Measurements from ENCODE around the gene CNGB1. TPM values are rescaled to one million over a fixed set of nuclear protein-coding genes. Genes with fewer than 3 reads are reported as not detected.

Gene CNGB1
- total and polyA plus RNA-seq, 8 donors, result 0.03 to 0.43 (median 0.05) TPM; not detected in 3

GRCh38 chr16:57995721-57996405, 24.9 kb upstream of the CNGB1 start:
- ATAC-seq (no peak), DNase-seq (no peak), FAIRE-seq (no peak)
- intact Hi-C loops (cut with DNase I), result loop anchor here in 1 of 3 donors (5.0 to 10.0 kb wide), 2 partner anchors 244 to 411 kb away; no protein-coding TSS in a partner anchor
- 87 to 91% methylated on average over 18 of the region's 18 CpGs for WGBS, 2 donors
- no peaks in the 10 kb centered on the region for H3K9me3 ChIP-seq
- peaks cover 10 to 27% (median 19%) of the 10 kb centered on the region in 3 donors for H3K4me1 ChIP-seq
- peaks cover 8 to 22% (median 13%) of the 10 kb centered on the region in 3 donors for H3K36me3 ChIP-seq
- H3K4me3 ChIP-seq, result no peak overlapping the region
- H3K27ac ChIP-seq, result no peak overlapping the region
- H3K27me3 ChIP-seq, result no peaks in the 10 kb centered on the region
- TF ChIP-seq, protein P1, sequence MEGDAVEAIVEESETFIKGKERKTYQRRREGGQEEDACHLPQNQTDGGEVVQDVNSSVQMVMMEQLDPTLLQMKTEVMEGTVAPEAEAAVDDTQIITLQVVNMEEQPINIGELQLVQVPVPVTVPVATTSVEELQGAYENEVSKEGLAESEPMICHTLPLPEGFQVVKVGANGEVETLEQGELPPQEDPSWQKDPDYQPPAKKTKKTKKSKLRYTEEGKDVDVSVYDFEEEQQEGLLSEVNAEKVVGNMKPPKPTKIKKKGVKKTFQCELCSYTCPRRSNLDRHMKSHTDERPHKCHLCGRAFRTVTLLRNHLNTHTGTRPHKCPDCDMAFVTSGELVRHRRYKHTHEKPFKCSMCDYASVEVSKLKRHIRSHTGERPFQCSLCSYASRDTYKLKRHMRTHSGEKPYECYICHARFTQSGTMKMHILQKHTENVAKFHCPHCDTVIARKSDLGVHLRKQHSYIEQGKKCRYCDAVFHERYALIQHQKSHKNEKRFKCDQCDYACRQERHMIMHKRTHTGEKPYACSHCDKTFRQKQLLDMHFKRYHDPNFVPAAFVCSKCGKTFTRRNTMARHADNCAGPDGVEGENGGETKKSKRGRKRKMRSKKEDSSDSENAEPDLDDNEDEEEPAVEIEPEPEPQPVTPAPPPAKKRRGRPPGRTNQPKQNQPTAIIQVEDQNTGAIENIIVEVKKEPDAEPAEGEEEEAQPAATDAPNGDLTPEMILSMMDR (IDR thresholded peaks at IDR 0.05), result no peak

- no peak overlapping the region for H3K27ac ChIP-seq
- ATAC-seq (peak in 2 of 4 donors; percentile 25 to 43), FAIRE-seq (no peak), DNase-seq (peak in 2 of 6 donors; percentile 41 to 44)
- peaks cover 8 to 22% (median 13%) of the 10 kb centered on the region in 3 donors for H3K36me3 ChIP-seq
- TF ChIP-seq, protein P1 (IDR thresholded peaks at IDR 0.05), result no peak
- H3K9me3 ChIP-seq, result no peaks in the 10 kb centered on the region
- no peaks in the 10 kb centered on the region for H3K27me3 ChIP-seq
- H3K4me3 ChIP-seq, result no peak overlapping the region
- peaks cover 10 to 27% (median 19%) of the 10 kb centered on the region in 3 donors for H3K4me1 ChIP-seq
- intact Hi-C loops (cut with DNase I), result loop anchor here in 1 of 3 donors (5.0 to 10.0 kb wide), 2 partner anchors 242 to 410 kb away; no protein-coding TSS in a partner anchor
- WGBS, 2 donors, result 33 to 39% methylated on average over 4 of the region's 4 CpGs
Observed at GRCh38 chr16:57994778-57995177, 23.9 kb upstream of the CNGB1 start.

DNA sequence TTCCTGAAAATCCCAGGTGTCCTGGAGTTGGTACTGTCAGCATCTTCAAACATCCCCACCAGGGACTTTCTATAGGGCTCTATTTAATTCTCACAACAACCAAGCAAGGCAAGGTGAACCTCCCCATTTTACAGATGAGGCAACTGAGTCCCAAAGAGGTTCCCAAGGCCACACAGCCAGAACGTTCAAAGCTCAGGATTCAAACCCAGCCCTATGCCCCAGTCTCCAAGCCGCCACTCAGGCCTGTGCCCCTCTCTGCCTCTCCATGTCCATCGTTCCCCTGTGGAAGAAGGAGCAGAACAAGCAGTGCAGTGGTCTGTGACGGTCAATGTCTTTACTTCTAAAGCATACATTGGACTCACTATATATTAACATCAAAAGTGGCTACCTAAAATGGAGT, 23.4 kb upstream of the CNGB1 start:
- no peak for FAIRE-seq
- Histone ChIP-seq H3K36me3 (peaks cover 8 to 22% (median 13%) of the 10 kb centered on the region in 3 donors), H3K27ac (no peak overlapping the region), H3K4me1 (peaks cover 10 to 24% (median 19%) of the 10 kb centered on the region in 3 donors), H3K27me3 (no peaks in the 10 kb centered on the region), H3K9me3 (no peaks in the 10 kb centered on the region), H3K4me3 (no peak overlapping the region)
- 83 to 85% methylated on average over 4 of the region's 4 CpGs for WGBS, 2 donors
- intact Hi-C loops (cut with DNase I), result loop anchor here in 1 of 3 donors (10.0 kb wide), 1 partner anchor 410 kb away; no protein-coding TSS in a partner anchor
- DNase-seq, result no peak
- TF ChIP-seq, protein P1 (IDR thresholded peaks at IDR 0.05), result no peak
- ATAC-seq, result no peak

DNA sequence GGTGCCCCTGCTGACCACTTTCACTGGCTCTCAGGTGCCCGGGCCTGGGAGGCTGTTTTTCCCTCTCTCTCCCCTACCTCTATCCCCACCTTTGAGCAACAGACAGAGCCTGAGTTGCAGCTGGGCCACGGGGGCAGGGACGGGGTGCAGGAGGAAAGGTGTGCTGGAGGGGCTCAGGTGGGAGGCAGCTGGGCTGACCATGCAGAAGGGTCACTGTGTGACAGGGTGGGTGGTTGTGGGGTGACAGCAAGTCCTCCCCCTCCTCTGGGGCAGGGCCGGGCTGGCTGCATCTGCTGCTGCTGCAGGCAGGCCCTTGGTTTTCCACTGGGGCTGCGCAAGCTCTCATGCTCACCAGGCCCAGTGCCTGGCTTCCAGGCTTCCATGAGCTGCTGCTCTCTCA, 23.0 kb upstream of the CNGB1 start:
- intact Hi-C loops (cut with DNase I), result loop anchor here in 1 of 3 donors (10.0 kb wide), 1 partner anchor 409 kb away; no protein-coding TSS in a partner anchor
- ATAC-seq, result peak in 1 of 4 donors; percentile 6
- peaks cover 10 to 21% (median 19%) of the 10 kb centered on the region in 3 donors for H3K4me1 ChIP-seq
- H3K27ac ChIP-seq, result peak overlapping the region in 3 of 4 donors; percentile 63 to 84 (median 79)
- no peaks in the 10 kb centered on the region for H3K9me3 ChIP-seq
- H3K27me3 ChIP-seq, result no peaks in the 10 kb centered on the region
- peaks cover 8 to 22% (median 13%) of the 10 kb centered on the region in 3 donors for H3K36me3 ChIP-seq
- no peak overlapping the region for H3K4me3 ChIP-seq
- FAIRE-seq, result no peak
- 63 to 69% methylated on average over 5 of the region's 5 CpGs for WGBS, 2 donors
- DNase-seq, result peak in 1 of 6 donors; percentile 75
- TF ChIP-seq, protein P1 (IDR thresholded peaks at IDR 0.05), result no peak
